ENCODE measurements around the gene CTNNA3.

The CTNNA3 gene

GRCh38 chr10:67665491-67665890 lies 30.5 kb downstream of the CTNNA3 start:
- no peak for DNase-seq (ENCODE audit: low read depth)

GRCh38 chr10:67664942-67665341 lies 31.1 kb downstream of the CTNNA3 start:
- no peak for DNase-seq (ENCODE audit: low read depth)

GRCh38 chr10:67663449-67664087 lies 32.4 kb downstream of the CTNNA3 start:
- DNase-seq (ENCODE audit: low read depth) = no peak

- DNase-seq (ENCODE audit: low read depth) = no peak
These were observed 33.6 kb downstream of the CTNNA3 start for GRCh38 chr10:67662415-67662814.

- no peak for DNase-seq (ENCODE audit: low read depth)
These were observed 36.5 kb downstream of the CTNNA3 start for GRCh38 chr10:67659497-67659896.

GRCh38 chr10:67657775-67658174 lies 38.2 kb downstream of the CTNNA3 start:
- DNase-seq (ENCODE audit: low read depth) = no peak

GRCh38 chr10:67650558-67650957 lies 45.4 kb downstream of the CTNNA3 start:
- no peak for DNase-seq (ENCODE audit: low read depth)

GRCh38 chr10:67648613-67649229 lies 47.3 kb downstream of the CTNNA3 start:
- no peak for DNase-seq (ENCODE audit: low read depth)

- no peak for DNase-seq (ENCODE audit: low read depth)
These were observed 65.1 kb downstream of the CTNNA3 start for GRCh38 chr10:67630904-67631303.

- no peak for DNase-seq (ENCODE audit: low read depth)
These were observed 66.5 kb downstream of the CTNNA3 start for GRCh38 chr10:67629461-67629971.

GRCh38 chr10:67622984-67623383 lies 73.0 kb downstream of the CTNNA3 start:
- DNase-seq (ENCODE audit: low read depth) = no peak

GRCh38 chr10:67622511-67622910 lies 73.5 kb downstream of the CTNNA3 start:
- no peak for DNase-seq (ENCODE audit: low read depth)

- DNase-seq (ENCODE audit: low read depth) = no peak
These were observed 74.2 kb downstream of the CTNNA3 start for GRCh38 chr10:67621834-67622233.

- DNase-seq (ENCODE audit: low read depth) = no peak
These were observed 77.9 kb downstream of the CTNNA3 start for GRCh38 chr10:67618116-67618515.

GRCh38 chr10:67612577-67613537 lies 83.1 kb downstream of the CTNNA3 start:
- DNase-seq (ENCODE audit: low read depth) = peak; percentile 53

- DNase-seq (ENCODE audit: low read depth) = no peak
These were observed 83.8 kb downstream of the CTNNA3 start for GRCh38 chr10:67612176-67612575.

GRCh38 chr10:67609996-67610793 lies 85.8 kb downstream of the CTNNA3 start:
- no peak for DNase-seq (ENCODE audit: low read depth)

GRCh38 chr10:67608001-67608400 lies 88.0 kb downstream of the CTNNA3 start:
- no peak for DNase-seq (ENCODE audit: low read depth)

GRCh38 chr10:67607472-67607871 lies 88.5 kb downstream of the CTNNA3 start:
- DNase-seq (ENCODE audit: low read depth) = no peak

GRCh38 chr10:67606572-67606971 lies 89.4 kb downstream of the CTNNA3 start:
- no peak for DNase-seq (ENCODE audit: low read depth)

- no peak for DNase-seq (ENCODE audit: low read depth)
These were observed 92.3 kb downstream of the CTNNA3 start for GRCh38 chr10:67603701-67604100.

- DNase-seq (ENCODE audit: low read depth) = no peak
These were observed 92.9 kb downstream of the CTNNA3 start for GRCh38 chr10:67603086-67603485.
